ENCODE data around the gene IRF2BP1.

Gene IRF2BP1

GRCh38 chr19:45848922-45849321, 37.0 kb downstream of the IRF2BP1 start:
- H3K4me1 ChIP-seq (ENCODE audit: control insufficient read depth, insufficient read depth, low read length): no peaks in the 10 kb centered on the region
- no peak overlapping the region for H3K4me3 ChIP-seq (ENCODE audit: low read depth, low read length)
- H3K27me3 ChIP-seq (ENCODE audit: control insufficient read depth, insufficient read depth, low read length): no peaks in the 10 kb centered on the region
- H3K27ac ChIP-seq (ENCODE audit: low read depth, low read length): no peak overlapping the region
- no peaks in the 10 kb centered on the region for H3K9me3 ChIP-seq (ENCODE audit: control insufficient read depth, insufficient read depth, low read depth, low read length)
- no peak overlapping the region for H3K9ac ChIP-seq (ENCODE audit: low read length)
- peaks cover 93% of the 10 kb centered on the region for H3K36me3 ChIP-seq (ENCODE audit: control insufficient read depth, insufficient read depth, low read length)

- H3K4me1 ChIP-seq (ENCODE audit: control insufficient read depth, insufficient read depth, low read length): no peaks in the 10 kb centered on the region
- peaks cover 93% of the 10 kb centered on the region for H3K36me3 ChIP-seq (ENCODE audit: control insufficient read depth, insufficient read depth, low read length)
- H3K9ac ChIP-seq (ENCODE audit: low read length): no peak overlapping the region
- H3K4me3 ChIP-seq (ENCODE audit: low read depth, low read length): no peak overlapping the region
- H3K9me3 ChIP-seq (ENCODE audit: control insufficient read depth, insufficient read depth, low read depth, low read length): no peaks in the 10 kb centered on the region
- no peak overlapping the region for H3K27ac ChIP-seq (ENCODE audit: low read depth, low read length)
- H3K27me3 ChIP-seq (ENCODE audit: control insufficient read depth, insufficient read depth, low read length): no peaks in the 10 kb centered on the region
Observed at GRCh38 chr19:45847663-45848062, 38.3 kb downstream of the IRF2BP1 start.

DNA sequence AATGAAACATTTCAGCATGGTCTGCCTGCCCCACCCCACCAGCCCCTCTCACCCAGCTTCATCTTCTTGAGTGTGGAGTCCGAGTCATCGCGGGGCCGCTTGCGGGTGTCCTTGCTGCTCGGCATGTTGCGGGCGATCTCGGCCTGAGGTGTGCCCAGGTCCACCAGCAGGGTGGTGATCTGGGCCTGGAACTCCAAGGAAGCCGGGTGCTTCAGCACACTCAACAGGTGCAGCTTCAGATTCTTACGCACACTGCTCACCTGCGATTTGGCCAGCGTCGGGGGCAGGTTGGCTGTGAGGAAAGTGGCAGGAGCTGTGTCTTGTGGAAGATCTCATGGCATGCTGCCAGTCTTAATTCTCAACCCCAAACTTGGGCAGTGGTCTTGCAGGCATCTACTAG, 43.7 kb downstream of the IRF2BP1 start:
- H3K27ac ChIP-seq (ENCODE audit: low read depth, low read length): no peak overlapping the region
- no peaks in the 10 kb centered on the region for H3K4me1 ChIP-seq (ENCODE audit: control insufficient read depth, insufficient read depth, low read length)
- no peaks in the 10 kb centered on the region for H3K9me3 ChIP-seq (ENCODE audit: control insufficient read depth, insufficient read depth, low read depth, low read length)
- no peak overlapping the region for H3K9ac ChIP-seq (ENCODE audit: low read length)
- H3K36me3 ChIP-seq (ENCODE audit: control insufficient read depth, insufficient read depth, low read length): peaks cover 93% of the 10 kb centered on the region
- H3K27me3 ChIP-seq (ENCODE audit: control insufficient read depth, insufficient read depth, low read length): no peaks in the 10 kb centered on the region
- H3K4me3 ChIP-seq (ENCODE audit: low read depth, low read length): no peak overlapping the region

DNA sequence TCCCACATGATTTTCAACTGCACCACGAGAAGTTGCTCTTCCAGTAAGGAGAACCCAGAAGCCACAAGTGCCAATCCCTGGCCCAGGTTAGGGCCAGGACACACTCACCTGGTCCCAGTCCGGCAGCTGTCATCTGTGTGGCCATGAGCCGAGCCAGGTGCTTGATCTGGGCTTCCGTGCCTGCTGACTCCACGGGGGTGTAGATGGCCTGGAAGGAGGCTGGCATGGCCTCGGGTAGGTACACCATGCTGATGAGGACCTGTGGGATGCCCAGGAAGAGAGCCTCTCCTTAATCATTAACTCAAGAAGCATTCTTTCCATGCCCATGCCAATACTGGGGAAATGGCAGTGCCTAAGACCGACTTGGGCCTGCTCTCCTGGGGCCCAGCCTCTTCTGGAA, 51.0 kb downstream of the IRF2BP1 start:
- Histone ChIP-seq H3K4me3 (ENCODE audit: low read depth, low read length) (no peak overlapping the region), H3K27ac (ENCODE audit: low read depth, low read length) (no peak overlapping the region), H3K9me3 (ENCODE audit: control insufficient read depth, insufficient read depth, low read depth, low read length) (no peaks in the 10 kb centered on the region), H3K4me1 (ENCODE audit: control insufficient read depth, insufficient read depth, low read length) (no peaks in the 10 kb centered on the region), H3K36me3 (ENCODE audit: control insufficient read depth, insufficient read depth, low read length) (peaks cover 88% of the 10 kb centered on the region), H3K27me3 (ENCODE audit: control insufficient read depth, insufficient read depth, low read length) (no peaks in the 10 kb centered on the region), H3K9ac (ENCODE audit: low read length) (no peak overlapping the region)

All from HUES6 (cell line).